Astrocyte of the cerebellum (primary cell): ENCODE data around the gene EGLN3.

Experiments
- DNase-seq: peaks from one replicate; pipeline ENCODE4 v3.0.0-alpha.2; 2011; ENCODE audit warnings: low read depth
- H3K4me3 ChIP-seq: 2 replicates; pipeline ENCODE4 v1.5.1; 2011; ENCODE audit warnings: mild to moderate bottlenecking, low read depth, low read length, moderate library complexity
- CTCF ChIP-seq: IDR thresholded peaks from 2 replicates; pipeline ENCODE4 v1.5.1; 2012; ENCODE audit warnings: low read length, low read depth, moderate library complexity, mild to moderate bottlenecking; ENCODE audit errors: missing control alignments
- in situ Hi-C: cut with HindIII; loops from 2 replicates; pipeline ENCODE4 v1.10.0; 2017; ENCODE audit warnings: low sequenced_read_pairs

EGLN3 gene

GRCh38 chr14:33956640-33957039 lies 5.8 kb upstream of the EGLN3 start:
- no peak overlapping the region for H3K4me3 ChIP-seq
- TF ChIP-seq CTCF, result no peak
- in situ Hi-C loops, result no loop called here
- no peak for DNase-seq

- DNase-seq, result no peak
- no peak for TF ChIP-seq CTCF
- in situ Hi-C loops, result no loop called here
- no peak overlapping the region for H3K4me3 ChIP-seq
Measured at GRCh38 chr14:33954016-33954598, 3.2 kb upstream of the EGLN3 start.

- no peak overlapping the region for H3K4me3 ChIP-seq
- no peak for TF ChIP-seq CTCF
- DNase-seq, result no peak
- in situ Hi-C loops, result no loop called here
Measured at GRCh38 chr14:33952541-33952940, 1.7 kb upstream of the EGLN3 start.

- in situ Hi-C loops, result no loop called here
- TF ChIP-seq CTCF, result no peak
- peak overlapping the region; percentile 48 for H3K4me3 ChIP-seq
- DNase-seq, result no peak
Measured at GRCh38 chr14:33951183-33951840, 438 bp upstream of the EGLN3 start.

- in situ Hi-C loops, result no loop called here
- peak overlapping the region; percentile 48 for H3K4me3 ChIP-seq
Measured at GRCh38 chr14:33949411-33949893, 1.4 kb downstream of the EGLN3 start.

GRCh38 chr14:33948869-33949408 lies 1.9 kb downstream of the EGLN3 start:
- no peak for DNase-seq
- no peak for TF ChIP-seq CTCF
- in situ Hi-C loops, result no loop called here
- peak overlapping the region; percentile 48 for H3K4me3 ChIP-seq

More at GRCh38 chr14:33949411-33949893, 1.4 kb downstream of the EGLN3 start:
- TF ChIP-seq CTCF, result no peak
- no peak for DNase-seq
